HG03159 (cell line): ENCODE data around the gene FAHD2A.
A peak's percentile ranks its signal among the peaks of the same experiment; 100 is the strongest.
"Not testable (repeated sequence)": the region's sequence is repeated elsewhere in the genome, so short reads cannot be mapped to it uniquely, and the experiment has no call there.

Experiments used
- ATAC-seq: cut with Tn5 transposase; IDR thresholded peaks from one replicate; pipeline ENCODE4 v1.9.1; 2021; ENCODE audit warnings: mild to moderate bottlenecking, moderate library complexity; ENCODE audit not compliant: unreplicated experiment

The FAHD2A gene, protein sequence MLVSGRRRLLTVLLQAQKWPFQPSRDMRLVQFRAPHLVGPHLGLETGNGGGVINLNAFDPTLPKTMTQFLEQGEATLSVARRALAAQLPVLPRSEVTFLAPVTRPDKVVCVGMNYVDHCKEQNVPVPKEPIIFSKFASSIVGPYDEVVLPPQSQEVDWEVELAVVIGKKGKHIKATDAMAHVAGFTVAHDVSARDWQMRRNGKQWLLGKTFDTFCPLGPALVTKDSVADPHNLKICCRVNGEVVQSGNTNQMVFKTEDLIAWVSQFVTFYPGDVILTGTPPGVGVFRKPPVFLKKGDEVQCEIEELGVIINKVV

DNA sequence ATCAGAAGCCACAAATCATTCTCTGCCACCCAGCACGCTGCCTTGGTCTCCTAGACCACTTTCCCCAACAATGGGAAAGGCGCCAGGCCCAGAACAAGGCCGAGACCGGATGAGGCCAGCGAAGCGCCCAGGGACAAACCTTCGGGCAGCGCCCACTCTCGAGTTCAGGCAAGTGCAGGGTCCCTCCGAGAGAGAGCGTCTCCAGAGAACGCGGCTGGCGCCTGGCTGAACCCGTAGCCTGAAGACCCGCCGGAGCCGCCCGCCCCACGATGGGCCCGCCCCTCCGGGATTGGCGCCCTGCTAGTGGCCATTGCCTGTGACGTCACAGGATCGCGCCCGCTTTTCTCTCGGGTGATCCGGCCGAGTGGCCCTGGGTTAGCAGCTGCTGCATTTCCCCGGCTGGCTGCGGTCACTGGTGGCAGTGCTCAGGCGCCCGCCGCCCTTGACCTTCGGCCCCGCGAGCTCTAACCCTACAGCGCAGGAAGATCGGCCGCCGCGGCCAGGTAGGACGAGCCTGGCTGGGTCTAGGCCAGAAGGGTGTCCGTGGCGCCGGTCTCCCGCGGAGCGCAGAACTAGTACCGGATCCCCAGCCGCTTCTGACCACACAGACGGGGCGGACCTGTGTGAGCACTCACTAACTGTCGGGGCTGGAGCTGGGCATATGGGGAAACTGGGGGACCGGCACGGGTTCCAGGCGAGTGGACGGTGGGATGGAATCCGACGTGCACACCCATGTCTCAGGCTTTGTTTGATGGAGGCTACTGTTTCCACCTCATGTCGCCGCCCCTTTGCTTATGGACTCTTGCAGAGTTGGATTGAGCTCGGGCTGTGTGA, at the start of gene FAHD2A:
Gene FAHD2A (plus strand): TSS at position 339 of the 834 bp plus-strand sequence. CDS start 2,851 bp downstream, outside the sequence.
- peak; percentile 93 for ATAC-seq

DNA sequence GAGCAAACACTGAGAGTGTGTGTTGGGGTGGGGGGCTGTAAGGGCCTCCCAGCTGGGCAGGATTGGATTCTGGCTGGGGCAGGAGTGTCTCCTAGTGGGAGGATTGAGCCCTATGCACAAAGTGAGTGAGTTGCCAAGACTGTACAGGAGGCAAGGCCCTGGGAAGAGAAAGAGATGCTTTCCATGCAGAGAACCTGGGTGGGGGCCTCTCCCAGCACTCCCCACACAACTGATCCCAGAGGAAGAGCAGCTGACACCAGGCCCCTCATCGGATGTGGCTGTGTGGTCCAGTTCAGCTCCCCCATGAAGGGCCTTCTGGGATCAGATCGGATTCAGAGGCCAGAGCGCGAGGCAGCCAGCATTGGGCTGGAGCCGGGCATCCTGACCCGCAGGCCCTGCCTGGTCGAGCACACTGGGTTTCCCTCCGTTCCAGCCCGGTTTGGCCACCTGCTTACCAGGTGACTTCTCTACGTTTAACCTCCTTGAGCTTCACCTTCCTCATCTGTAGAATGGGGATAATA, 49.4 kb upstream of the FAHD2A start:
- ATAC-seq, result no peak

DNA sequence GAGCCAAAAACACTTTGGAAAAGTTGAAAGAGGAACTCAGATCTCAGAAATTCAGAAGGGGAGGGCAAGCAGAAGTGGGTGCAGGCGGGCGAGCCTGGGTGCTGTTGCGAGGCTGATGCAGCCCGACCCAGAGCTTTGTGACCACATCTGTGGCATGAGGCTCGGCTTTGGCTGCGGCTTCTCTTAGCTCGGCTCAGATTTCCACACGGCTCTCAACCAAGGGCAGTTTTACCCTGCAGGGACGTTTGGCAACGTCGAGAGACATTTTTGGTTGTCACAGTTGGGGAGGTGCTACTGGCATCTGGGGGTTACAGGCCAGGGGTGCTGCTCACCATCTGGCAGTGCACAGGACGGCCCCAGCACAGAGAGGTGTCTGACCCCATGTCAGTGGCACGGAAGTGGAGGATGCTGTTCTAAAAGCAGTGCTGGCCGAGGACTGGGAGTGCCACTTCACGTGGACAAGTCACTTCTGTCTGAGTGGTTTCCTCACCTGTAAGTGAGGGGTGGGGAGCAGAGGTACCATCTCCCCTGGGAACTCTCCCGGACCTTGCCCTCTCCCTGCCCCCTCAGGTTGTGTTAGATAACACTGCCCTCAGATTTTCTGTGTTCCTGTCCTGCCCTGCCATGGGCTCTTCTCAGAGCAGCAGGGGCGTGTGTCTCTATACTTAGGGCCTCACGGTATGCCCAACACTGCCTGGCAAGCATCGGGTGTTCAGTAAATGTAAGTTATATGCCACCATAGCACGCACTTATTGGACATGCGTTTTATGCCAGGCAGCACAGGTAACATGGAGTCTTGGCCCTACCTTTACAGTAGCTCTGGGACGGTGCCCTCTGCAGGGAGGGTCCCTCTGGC, 48.7 kb upstream of the FAHD2A start:
- no peak for ATAC-seq

DNA sequence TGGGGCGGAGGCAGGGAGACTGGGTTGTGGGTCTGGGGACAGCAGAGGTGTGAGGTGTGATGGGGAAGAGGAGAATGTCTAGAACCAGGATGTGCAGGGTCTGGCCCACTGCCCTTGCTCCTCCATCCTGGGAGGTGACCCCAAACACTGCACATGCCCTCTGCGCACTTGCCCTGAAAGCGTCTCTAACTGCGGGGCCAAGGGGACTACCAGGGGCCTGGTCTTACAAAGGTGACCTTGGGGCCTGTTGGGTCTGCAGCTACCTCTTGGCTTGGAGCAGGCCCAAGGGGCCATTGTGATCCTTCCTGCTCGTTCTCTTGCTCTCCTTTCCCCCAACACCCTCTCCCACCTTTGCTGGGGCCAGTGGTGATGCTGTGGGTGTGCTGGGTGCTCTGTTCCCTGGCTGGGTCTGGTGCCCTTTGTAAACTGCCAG, 48.0 kb upstream of the FAHD2A start:
- no peak for ATAC-seq

DNA sequence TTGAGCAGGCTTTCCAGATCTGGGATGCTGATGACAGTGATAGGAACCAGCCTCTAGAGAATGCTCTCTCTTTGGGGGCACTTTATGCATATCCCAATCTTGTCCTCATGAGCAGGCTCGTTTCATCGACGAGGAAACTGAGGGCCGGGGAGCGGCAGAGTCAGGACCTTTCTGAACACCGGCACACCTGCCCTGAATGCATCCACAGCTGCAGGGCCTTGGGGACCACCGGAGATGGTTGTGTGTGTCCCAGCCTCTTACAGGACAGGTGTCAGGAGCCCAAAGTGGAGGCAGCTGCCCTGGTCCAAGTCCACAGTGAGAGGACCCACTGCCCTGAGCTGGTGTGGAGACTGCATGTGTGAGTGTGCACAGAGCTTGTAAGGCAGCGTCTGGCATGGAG, 47.6 kb upstream of the FAHD2A start:
- ATAC-seq, result no peak

DNA sequence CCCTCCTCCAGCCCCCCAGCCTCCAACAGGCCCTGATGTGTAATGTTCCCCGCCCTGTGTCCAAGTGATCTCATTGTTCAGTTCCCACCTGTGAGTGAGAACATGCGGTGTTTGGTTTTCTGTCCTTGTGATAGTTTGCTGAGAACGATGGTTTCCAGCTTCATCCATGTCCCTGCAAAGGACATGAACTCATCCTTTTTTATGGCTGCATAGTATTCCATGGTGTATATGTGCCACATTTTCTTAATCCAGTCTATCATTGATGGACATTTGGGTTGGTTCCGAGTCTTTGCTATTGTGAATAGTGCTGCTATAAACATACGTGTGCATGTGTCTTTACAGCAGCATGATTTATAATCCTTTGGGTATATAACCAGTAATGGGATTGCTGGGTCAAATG, 47.0 kb upstream of the FAHD2A start:
- ATAC-seq, result not testable (repeated sequence)

DNA sequence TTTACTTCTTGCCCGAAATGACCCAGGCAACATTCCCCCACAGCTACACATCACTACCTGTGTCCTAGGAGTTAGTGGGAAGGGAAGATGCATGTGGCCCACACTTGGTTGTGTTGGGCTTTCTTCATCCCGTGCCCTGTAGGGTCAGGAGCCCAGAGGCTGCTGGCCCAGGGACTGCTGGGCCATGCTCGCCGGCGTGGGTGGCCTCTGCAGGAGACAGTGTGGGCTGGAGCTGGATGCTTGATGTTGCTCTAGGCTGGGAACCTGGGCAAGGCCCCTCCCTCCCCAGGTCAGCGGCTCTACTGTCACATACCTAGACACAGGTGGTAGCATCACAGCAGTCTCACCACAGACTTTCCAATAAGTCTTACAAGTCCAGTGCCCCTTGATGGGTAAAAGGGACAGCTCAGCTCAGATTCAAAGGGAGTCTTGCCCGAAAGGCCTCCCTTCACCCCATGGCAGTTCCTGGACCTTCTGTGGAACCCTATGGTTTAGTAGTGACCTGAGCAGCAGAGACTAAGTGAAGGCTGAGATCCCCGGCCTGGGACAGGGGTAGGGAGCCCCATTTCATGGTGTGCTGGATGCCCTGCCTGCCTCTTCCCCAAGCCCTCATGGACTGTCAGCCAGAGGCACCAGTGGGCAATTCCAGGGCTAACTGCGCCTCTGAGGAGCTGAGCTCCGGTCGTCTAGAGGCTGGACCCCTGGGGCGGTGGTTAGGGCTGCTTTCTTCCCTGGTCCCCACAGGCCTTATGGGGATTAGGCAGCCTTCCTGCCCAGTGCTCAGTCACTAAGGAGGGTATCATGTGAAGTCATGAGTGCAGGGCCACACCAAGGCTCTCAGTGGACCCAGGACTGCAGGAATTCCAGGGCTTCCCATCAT, 45.4 kb upstream of the FAHD2A start:
- ATAC-seq, result no peak

DNA sequence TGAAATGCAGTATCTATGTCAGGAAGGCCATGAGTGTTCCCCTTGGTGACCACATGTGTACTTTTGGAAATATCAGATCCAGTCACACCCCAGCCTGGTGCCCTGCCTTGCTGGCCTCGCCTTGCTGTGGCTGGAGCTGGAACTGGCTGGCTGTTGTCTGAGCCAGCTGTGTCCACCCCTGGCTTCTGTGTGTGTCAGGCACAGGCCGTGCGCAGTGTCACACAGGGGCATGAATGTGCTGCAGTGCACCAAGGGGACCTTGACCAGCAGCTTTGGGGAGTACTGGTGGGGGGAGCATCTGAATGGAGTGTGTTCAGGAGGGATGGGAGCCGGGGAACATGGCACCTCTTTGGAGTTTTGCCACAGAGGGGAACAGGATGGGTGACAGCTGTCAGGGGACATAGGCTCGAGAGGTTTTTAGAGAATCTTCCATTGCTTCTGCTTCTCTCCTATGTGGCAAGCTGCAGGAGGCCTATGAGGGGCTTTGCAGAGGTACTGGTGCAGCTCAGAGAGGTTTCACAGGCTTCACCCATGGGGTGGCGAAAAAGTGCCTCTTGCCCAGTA, 44.7 kb upstream of the FAHD2A start:
- ATAC-seq, result no peak

DNA sequence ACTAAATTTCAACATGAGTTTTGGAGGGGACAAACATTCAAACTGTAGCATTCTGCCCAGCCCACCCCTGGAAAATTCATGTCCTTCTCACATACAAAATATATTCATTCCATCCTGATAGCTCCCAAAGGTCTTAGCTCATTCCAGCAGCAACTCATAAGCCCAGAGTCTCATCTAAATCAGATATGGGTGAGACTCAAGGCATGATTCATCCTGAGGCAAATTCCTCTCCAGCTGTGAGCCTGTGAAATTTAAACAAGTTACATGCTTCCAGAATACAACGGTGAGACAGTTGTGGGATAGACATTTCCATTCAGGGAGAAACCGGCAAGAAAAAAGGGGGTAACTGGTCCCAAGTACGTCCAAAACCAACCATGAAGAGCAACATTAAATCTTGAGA, 43.5 kb upstream of the FAHD2A start:
- ATAC-seq, result no peak

DNA sequence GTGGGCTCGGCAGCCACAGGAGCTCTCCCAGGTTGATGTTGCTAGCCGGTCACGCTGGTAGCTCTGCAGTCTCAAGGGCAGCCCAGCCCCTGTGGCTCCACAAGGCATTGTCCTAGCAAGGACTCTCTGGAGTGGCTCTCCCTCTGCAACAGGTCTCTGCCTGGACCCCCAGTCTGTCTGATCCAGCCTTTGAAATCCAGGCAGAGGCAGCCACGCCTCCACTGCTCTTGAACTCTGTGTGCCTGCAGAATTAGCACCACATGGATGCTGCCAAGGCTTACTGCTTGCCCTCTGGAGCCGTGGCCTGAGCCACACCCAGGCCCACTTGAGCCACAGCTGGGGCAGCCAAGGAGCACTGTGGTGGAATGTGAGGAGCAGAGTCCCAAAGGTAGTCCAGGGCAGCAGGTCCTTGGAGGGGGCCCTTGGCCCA, 43.0 kb upstream of the FAHD2A start:
- no peak for ATAC-seq

DNA sequence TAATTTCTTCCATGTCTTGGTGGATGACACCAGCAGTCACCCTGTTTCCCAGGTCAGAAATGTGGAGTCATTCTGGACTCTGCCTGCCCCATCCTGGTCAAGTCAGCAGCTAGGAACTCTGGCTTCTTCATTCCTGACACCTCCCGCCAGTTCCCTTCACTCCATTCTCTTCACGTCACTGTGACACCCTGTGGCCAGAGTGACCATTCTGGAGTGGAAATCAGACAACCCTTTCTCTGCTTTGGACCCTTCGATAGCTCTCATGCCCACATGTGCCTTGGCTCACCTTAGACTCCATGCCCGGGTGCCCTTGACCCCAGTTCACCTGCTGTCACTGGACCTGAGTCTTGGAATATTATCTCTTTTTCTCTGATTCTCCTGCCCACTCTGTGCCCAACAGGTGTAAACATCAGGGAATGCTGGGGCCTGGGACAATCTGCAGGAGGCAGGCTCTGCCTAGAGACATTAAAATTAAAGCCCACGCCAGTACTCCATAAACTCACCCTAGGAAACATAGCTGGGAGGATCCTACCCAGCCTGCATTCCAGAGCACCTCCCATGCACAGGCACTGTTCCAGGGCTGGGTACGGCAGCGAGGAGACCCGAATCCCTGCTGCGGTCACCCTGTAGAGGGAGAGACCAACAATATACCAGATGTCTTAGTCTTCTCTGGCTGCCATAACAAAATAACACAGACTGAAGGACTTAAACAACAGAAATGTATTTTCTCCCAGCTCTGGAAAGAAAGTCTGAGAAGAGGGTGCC, 41.1 kb upstream of the FAHD2A start:
- ATAC-seq, result no peak

DNA sequence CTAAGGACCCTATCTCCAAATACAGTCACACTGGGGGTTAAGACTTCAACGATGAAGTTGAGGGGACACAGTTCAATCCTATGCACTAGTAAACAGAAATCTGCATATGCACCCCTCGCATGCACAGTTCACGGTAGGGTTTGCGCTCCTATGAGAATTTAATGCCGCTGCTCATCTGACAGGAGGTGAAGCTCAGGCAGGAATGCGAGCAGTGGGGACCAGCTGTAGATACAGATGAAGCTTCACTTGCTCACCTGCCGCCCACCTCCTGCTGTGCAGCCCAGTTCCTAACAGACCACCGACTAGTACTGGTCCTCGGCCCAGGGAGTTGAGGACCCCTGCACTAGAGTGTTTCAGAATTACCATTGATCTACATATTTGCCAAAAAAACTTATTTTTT, 40.0 kb upstream of the FAHD2A start:
- ATAC-seq, result no peak

DNA sequence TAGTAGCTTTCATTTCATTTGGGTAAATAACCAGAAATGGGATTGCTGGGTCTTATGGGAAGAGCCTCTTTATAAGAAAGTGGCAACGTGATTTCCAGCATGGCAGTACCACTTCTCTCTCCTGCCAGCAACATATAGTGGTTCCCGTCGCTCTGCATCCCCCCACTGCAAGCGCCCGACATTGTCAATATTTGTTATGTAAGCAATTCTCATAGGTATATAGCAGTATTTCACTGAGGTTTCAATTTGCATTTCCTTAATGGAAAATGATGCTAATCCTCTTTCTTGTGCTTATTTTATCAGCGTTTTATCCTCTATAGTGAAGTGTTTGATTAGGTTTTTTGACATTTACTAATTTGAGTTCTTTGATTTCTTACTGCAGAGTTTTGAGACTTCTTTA, 36.0 kb upstream of the FAHD2A start:
- ATAC-seq, result no peak

DNA sequence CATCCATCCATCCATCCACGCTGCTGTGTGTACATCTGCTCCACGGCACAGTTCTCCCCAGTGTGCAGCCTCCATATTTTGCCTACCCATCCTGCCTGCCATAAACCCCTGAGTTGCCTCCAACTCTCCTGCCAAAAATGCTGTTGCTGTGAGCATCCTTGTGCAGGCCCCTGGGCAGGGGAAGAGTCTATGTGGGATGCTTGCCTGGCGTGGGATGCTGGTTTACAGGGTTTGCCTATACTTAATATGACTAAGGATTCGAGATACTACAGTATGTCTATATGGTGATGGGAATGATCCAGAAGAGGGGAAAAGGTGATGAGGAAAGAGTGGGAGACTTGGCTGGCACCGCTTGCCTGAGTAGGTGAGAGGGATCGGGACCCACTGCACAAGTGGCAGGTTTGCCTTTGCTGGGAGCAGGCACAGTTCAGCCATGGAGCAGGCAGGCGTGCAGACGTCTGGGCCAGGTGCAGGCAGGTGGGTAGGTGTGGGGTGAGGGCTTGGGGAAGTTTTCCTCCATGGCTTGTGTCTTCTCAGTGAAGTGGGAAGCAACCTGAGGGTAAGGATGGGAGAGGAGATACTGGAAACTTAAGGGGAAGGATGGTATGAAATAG, 30.2 kb upstream of the FAHD2A start:
- no peak for ATAC-seq

DNA sequence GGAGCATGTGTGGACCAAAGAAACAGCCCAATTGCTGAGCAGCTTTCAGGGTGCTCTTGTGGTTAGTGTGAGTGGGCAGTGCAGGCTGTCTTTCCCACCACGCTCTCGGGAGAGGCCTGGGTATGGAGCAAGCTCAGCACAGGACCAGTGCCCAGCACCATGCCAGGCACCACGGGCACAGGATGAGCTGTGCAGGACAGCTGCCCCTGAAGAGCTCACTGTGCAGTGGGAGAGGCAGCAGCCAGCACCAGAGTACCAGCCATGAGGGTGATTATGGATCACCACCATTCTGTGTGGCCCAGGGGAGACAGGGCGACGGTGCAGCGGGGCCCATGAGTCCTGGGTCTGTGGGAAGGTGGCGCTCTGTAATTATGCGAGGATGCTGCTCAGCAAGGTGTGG, 29.7 kb upstream of the FAHD2A start:
- no peak for ATAC-seq

DNA sequence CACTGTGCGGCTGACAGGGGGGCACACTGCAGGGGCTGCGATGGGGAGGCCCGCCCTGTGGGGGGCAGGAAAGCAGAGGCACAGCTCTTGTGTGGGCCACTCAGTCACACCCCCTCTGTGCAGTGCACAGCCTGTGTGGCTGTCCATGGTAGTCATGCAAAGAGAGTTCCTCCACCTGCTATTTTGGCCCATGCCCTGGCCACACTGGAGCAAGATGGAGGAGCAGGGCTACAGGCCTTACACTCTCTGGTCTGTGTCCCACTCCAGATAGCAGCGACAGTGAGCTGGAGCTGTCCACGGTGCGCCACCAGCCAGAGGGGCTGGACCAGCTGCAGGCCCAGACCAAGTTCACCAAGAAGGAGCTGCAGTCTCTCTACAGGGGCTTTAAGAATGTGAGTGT, 28.5 kb upstream of the FAHD2A start:
- ATAC-seq, result no peak

DNA sequence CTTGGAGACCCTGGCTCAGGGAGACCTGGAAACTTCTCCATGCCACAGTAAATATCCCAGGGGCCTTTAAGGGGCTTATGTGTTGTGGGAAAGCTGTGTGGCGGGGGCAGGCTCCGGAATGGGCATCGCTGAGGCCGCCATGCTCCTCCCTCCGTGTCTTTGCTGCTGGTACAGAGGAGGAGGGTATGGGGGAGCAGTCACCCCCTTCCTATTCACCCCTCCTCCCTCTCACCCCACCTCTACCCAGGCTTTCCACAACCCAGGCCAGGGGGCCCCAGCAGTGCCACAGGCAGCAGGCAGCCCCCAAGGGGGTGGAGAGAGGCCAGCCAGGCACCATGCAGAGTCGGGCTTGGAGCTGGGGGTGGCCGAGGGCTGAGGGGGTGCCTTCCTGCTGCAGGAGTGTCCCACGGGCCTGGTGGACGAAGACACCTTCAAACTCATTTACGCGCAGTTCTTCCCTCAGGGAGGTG, 28.0 kb upstream of the FAHD2A start:
- no peak for ATAC-seq

DNA sequence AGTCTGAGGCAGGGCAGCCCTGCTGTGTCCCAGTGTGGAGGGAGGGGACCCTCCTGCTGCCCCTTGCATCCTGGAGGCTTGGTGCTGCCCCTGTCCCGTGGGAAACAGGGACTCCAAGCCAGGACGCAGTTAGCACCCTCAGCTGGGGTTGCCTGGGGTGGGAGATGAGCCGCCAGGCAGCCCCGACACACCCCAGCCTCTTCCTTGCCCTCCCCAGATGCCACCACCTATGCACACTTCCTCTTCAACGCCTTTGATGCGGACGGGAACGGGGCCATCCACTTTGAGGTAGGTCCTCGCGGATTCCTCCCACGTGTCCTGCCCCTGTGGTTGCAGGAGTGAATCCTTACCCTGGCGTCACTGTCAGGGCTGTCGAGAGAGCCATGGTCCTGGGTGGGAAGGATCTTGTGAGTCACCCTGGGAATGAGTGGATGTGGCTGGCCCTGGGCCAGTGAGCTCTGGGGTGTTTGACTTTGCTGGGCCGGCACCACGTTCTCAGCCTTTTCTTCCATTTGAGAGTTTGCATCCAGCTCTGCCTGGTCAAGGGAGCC, 27.5 kb upstream of the FAHD2A start:
- no peak for ATAC-seq
